H9 (cell line): ENCODE results near the gene ZNF407. TPM values are rescaled to one million over a fixed set of nuclear protein-coding genes. Genes with fewer than 3 reads are reported as not detected.

Source experiments
- DNase-seq: peaks from one replicate; pipeline ENCODE4 v3.0.0-alpha.2; 2017
- H2AFZ ChIP-seq: one replicate; pipeline ENCODE4 v1.6.1; 2013; ENCODE audit warnings: mild to moderate bottlenecking, low read length, control low read depth, moderate library complexity
- H2AK5ac ChIP-seq: 2 replicates; pipeline ENCODE4 v1.6.1; 2013; ENCODE audit warnings: low read length, control low read depth, mixed read lengths; ENCODE audit not compliant: insufficient read length
- H2BK120ac ChIP-seq: one replicate; pipeline ENCODE4 v1.6.1; 2013; ENCODE audit warnings: low read depth, mild to moderate bottlenecking, low read length, control low read depth, inconsistent platforms; ENCODE audit not compliant: poor library complexity, severe bottlenecking
- H2BK12ac ChIP-seq: 2 replicates; pipeline ENCODE4 v1.6.1; 2013; ENCODE audit warnings: low read length, control low read depth, mixed read lengths, low read depth; ENCODE audit not compliant: insufficient read length
- H2BK15ac ChIP-seq: 2 replicates; pipeline ENCODE4 v1.6.1; 2013; ENCODE audit warnings: low read depth, low read length, control low read depth
- H2BK20ac ChIP-seq: one replicate; pipeline ENCODE4 v1.6.1; 2013; ENCODE audit warnings: low read depth, mild to moderate bottlenecking, low read length, control low read depth, inconsistent platforms; ENCODE audit not compliant: poor library complexity, severe bottlenecking
- H2BK5ac ChIP-seq: 2 replicates; pipeline ENCODE4 v1.6.1; 2013; ENCODE audit warnings: low read length, control low read depth, mixed read lengths; ENCODE audit not compliant: insufficient read length
- H3K14ac ChIP-seq: 2 replicates; pipeline ENCODE4 v1.6.1; 2013; ENCODE audit warnings: low read length, control low read depth; ENCODE audit not compliant: insufficient read depth
- H3K18ac ChIP-seq: 2 replicates; pipeline ENCODE4 v1.6.1; 2013; ENCODE audit warnings: low read depth, mild to moderate bottlenecking, mixed read lengths, low read length, control low read depth; ENCODE audit not compliant: insufficient read length
- H3K23ac ChIP-seq: 2 replicates; pipeline ENCODE4 v1.6.1; 2013; ENCODE audit warnings: low read length, control low read depth, mixed read lengths, low read depth; ENCODE audit not compliant: insufficient read length
- H3K23me2 ChIP-seq: 2 replicates; pipeline ENCODE4 v1.6.1; 2013; ENCODE audit warnings: low read depth, mild to moderate bottlenecking, mixed read lengths, low read length, control low read depth; ENCODE audit not compliant: insufficient read length, poor library complexity, severe bottlenecking
- H3K27ac ChIP-seq: 2 replicates; pipeline ENCODE4 v1.5.1; 2013; ENCODE audit warnings: low read length, control low read depth, mixed read lengths, low read depth; ENCODE audit not compliant: insufficient read length
- H3K27me3 ChIP-seq: 2 replicates; pipeline ENCODE4 v1.6.1; 2013; ENCODE audit warnings: low read length, control low read depth, inconsistent platforms; ENCODE audit not compliant: insufficient read depth
- H3K4ac ChIP-seq: 2 replicates; pipeline ENCODE4 v1.6.1; 2013; ENCODE audit warnings: low read depth, mild to moderate bottlenecking, control low read depth, inconsistent platforms, low read length, moderate library complexity
- H3K4me1 ChIP-seq: 2 replicates; pipeline ENCODE4 v1.6.1; 2013; ENCODE audit warnings: low read length, control low read depth, inconsistent platforms; ENCODE audit not compliant: insufficient read depth
- H3K4me2 ChIP-seq: 2 replicates; pipeline ENCODE4 v1.6.1; 2013; ENCODE audit warnings: low read length, control low read depth, mixed read lengths; ENCODE audit not compliant: insufficient read length, insufficient read depth
- H3K56ac ChIP-seq: 2 replicates; pipeline ENCODE4 v1.6.1; 2013; ENCODE audit warnings: low read depth, mild to moderate bottlenecking, mixed read lengths, low read length, control low read depth; ENCODE audit not compliant: insufficient read length
- H3K79me1 ChIP-seq: 2 replicates; pipeline ENCODE4 v1.6.1; 2013; ENCODE audit warnings: low read depth, mild to moderate bottlenecking, moderate library complexity, low read length, control low read depth, inconsistent platforms; ENCODE audit not compliant: insufficient read depth, poor library complexity, severe bottlenecking
- H3K79me2 ChIP-seq: 2 replicates; pipeline ENCODE4 v1.6.1; 2013; ENCODE audit warnings: low read length, control low read depth, inconsistent platforms; ENCODE audit not compliant: insufficient read depth
- H3K9ac ChIP-seq: 2 replicates; pipeline ENCODE4 v1.6.1; 2013; ENCODE audit warnings: low read length, control low read depth, mixed read lengths; ENCODE audit not compliant: insufficient read length; ENCODE audit errors: extremely low read depth
- H3K9me3 ChIP-seq: one replicate; pipeline ENCODE4 v1.6.1; 2013; ENCODE audit warnings: low read depth, low read length, inconsistent platforms; ENCODE audit not compliant: control insufficient read depth
- H3T11ph ChIP-seq: one replicate; pipeline ENCODE4 v1.6.1; 2013; ENCODE audit warnings: mild to moderate bottlenecking, low read length, control low read depth, inconsistent platforms
- H4K20me1 ChIP-seq: one replicate; pipeline ENCODE4 v1.6.1; 2013; ENCODE audit not compliant: control insufficient read depth, insufficient read length, insufficient read depth
- H4K5ac ChIP-seq: 2 replicates; pipeline ENCODE4 v1.6.1; 2013; ENCODE audit warnings: low read depth, mild to moderate bottlenecking, mixed read lengths, low read length, control low read depth; ENCODE audit not compliant: insufficient read length
- H4K8ac ChIP-seq: replicated peaks from 2 replicates; pipeline ENCODE4 v1.6.1; 2013; ENCODE audit warnings: low read length, control low read depth, mixed read lengths, low read depth; ENCODE audit not compliant: insufficient read length
- H4K91ac ChIP-seq: 2 replicates; pipeline ENCODE4 v1.6.1; 2013; ENCODE audit warnings: low read depth, mild to moderate bottlenecking, moderate library complexity, mixed read lengths, low read length, control low read depth; ENCODE audit not compliant: insufficient read length
- H3K27ac Mint-ChIP-seq, 3 experiments: 2 replicates in 2 of 3; 3 replicates in 1 of 3; pipeline ENCODE4 v1.8.0; 2020 to 2021; ENCODE audit warnings: mixed read lengths in 3 of 3, mild to moderate bottlenecking in 1 of 3, moderate library complexity in 1 of 3
- H3K27me3 Mint-ChIP-seq: 2 replicates; pipeline ENCODE4 v1.8.0; 2021; ENCODE audit warnings: low read depth, mild to moderate bottlenecking, moderate library complexity, mixed read lengths
- H3K36me3 Mint-ChIP-seq, 3 experiments: 2 replicates in 2 of 3; 3 replicates in 1 of 3; pipeline ENCODE4 v1.8.0; 2020 to 2021; ENCODE audit warnings: low read depth in 3 of 3, mixed read lengths in 3 of 3; ENCODE audit not compliant: insufficient read depth in 1 of 3
- H3K4me1 Mint-ChIP-seq, 2 experiments: 2 replicates each; pipeline ENCODE4 v1.8.0; 2020; ENCODE audit warnings: mixed read lengths in 2 of 2
- H3K4me3 Mint-ChIP-seq, 2 experiments: 2 replicates in 1 of 2; 3 replicates in 1 of 2; pipeline ENCODE4 v1.8.0; 2020 to 2021; ENCODE audit warnings: mild to moderate bottlenecking in 2 of 2, mixed read lengths in 2 of 2, moderate library complexity in 1 of 2
- H3K9me3 Mint-ChIP-seq, 2 experiments: 2 replicates in 1 of 2; 3 replicates in 1 of 2; pipeline ENCODE4 v1.8.0; 2020; ENCODE audit warnings: mild to moderate bottlenecking in 2 of 2, mixed read lengths in 2 of 2, moderate library complexity in 1 of 2
- CTCF ChIP-seq: fragments of 200-600 bp; sonication (generic); conservative IDR thresholded peaks from 3 replicates; pipeline ENCODE4 v1.8.0; 2021; ENCODE audit warnings: antibody characterized with exemption, mild to moderate bottlenecking
- WGBS: extraction: QIAGEN DNeasy Blood & Tissue Kit; methylation state at CpG from one replicate; pipeline ENCODE4 v1.1.7; 2013; ENCODE audit warnings: missing lambda C conversion rate, low lambda C conversion rate, mixed read lengths; ENCODE audit not compliant: insufficient read length; ENCODE audit errors: extremely low coverage; 5-methylcytosine and 5-hydroxymethylcytosine counted together
- total RNA-seq: library from RNA; stranded (reverse); gene quantifications from 2 replicates; pipeline ENCODE4 v1.2.1, GENCODE V29; 2021

Gene ZNF407
- total RNA-seq, 1 experiment from 2014 or later: 8.7 TPM

GRCh38 chr18:74788657-74789056, 191.0 kb downstream of the ZNF407 start:
- Histone ChIP-seq H2AFZ (no peak overlapping the region), H2BK5ac (no peak overlapping the region), H3K56ac (no peak overlapping the region), H3K23me2 (no peaks in the 10 kb centered on the region), H2BK12ac (no peak overlapping the region), H4K20me1 (no peaks in the 10 kb centered on the region), H3K18ac (no peak overlapping the region), H3K23ac (no peak overlapping the region), H3K79me2 (no peaks in the 10 kb centered on the region), H3T11ph (no peak overlapping the region), H3K27me3 (no peaks in the 10 kb centered on the region), H2AK5ac (no peak overlapping the region), H4K91ac (no peak overlapping the region), H3K4ac (no peak overlapping the region), H3K4me2 (no peak overlapping the region), H2BK15ac (no peak overlapping the region), H3K9me3 (no peaks in the 10 kb centered on the region), H4K8ac (no peak overlapping the region), H3K9ac (no peak overlapping the region), H3K79me1 (no peaks in the 10 kb centered on the region), H4K5ac (no peak overlapping the region), H3K14ac (no peak overlapping the region), H2BK120ac (no peak overlapping the region), H3K4me1 (no peaks in the 10 kb centered on the region), H3K27ac (no peak overlapping the region), H2BK20ac (no peak overlapping the region)
- TF ChIP-seq CTCF: no peak
- Mint-ChIP-seq H3K36me3 (no peaks in the 10 kb centered on the region), H3K27me3 (no peaks in the 10 kb centered on the region), H3K27ac (no peak overlapping the region), H3K4me1 (peaks cover 5 to 7% of the 10 kb centered on the region in 2 experiments), H3K4me3 (no peak overlapping the region), H3K9me3 (no peaks in the 10 kb centered on the region)
- no peak for DNase-seq
- no CpG with 5 or more reads among the region's 2 CpGs for WGBS
